ENCODE data around the gene C9orf153.
"Not testable (repeated sequence)": the region's sequence is repeated elsewhere in the genome, so short reads cannot be mapped to it uniquely, and the experiment has no call there.

C9orf153 gene

DNA sequence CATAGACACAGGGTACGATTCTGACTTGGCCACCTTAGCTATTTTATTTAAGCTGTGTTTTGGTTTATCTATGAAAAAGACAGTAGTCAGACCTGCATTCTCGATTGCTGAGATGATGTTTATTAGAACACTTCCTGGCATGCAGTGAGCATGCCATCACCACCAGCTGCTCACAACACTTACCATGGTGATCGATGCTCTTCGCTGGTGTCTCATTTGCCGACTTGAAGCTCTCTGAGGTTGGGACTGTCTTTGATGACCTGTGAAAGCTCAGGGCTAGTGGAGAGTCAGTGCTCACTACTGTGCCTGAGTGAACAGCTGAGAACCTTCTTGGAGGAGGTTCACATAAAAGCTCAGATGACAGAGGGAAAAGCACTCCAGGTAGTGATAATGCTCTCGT lies 4.4 kb upstream of the C9orf153 start:
- no peak for DNase-seq (ENCODE audit: low read depth, low spot score)

GRCh38 chr9:86262492-86262891 lies 3.0 kb upstream of the C9orf153 start:
- DNase-seq (ENCODE audit: low read depth, low spot score), result no peak

DNA sequence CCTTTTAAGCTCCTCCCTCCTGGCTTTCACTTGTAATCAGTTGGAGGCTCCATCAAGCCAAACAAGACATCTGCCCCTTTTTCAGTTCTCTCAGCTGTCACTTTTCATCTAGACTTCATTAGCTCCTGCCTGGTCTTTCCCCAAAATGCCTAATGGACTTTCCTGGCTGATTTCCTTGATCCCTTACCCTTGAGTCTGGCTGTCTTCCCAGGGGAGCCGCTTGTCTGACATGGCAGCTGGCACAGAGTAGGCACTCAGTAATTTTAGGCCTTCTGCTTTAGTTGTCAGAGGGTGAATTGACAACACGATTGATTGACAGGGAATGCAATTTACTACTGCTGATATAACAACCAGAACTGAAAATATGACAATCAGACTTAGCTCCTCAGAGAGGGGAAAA lies 2.1 kb downstream of the C9orf153 start:
- no peak for DNase-seq (ENCODE audit: low read depth, low spot score)

- DNase-seq (ENCODE audit: low read depth, low spot score), result no peak
Measured at GRCh38 chr9:86256653-86257052, 2.8 kb downstream of the C9orf153 start.

DNA sequence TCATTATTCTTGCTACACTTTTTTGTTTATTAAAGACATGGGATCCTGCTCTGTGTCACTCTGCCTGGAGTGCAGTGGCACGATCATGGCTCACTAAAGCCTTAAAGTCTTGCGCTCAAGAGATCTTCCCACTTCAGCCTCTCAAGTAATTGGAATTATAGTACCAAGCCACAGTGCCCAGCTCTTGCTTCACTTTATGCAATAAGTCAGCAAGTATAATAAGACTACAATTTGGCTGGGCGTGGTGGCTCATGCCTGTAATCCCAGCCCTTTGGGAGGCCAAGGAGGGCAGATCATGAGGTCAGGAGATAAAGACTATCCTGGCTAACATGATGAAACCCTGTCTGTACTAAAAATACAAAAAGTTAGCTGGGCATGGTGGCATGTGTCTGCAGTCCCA lies 5.9 kb downstream of the C9orf153 start:
- no peak for DNase-seq (ENCODE audit: low read depth, low spot score)

DNA sequence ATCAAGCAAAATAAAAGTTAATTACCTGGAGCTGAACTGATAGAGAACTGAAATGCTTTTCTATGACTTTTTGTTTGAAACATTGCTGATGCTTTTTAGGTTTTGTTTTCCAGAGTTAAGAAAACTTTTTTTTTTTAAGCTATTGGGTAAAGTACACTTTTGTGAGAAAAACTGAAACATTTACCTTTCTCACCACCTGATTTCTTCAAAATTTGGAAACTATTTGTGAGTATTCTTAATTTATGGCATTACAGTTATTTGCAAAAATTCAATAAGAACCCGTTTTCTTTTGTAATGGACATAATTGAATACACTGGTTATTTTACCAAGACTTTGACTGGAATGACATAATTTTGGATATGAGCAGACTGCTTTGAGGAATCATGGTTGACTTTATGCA lies 6.6 kb downstream of the C9orf153 start:
- no peak for DNase-seq (ENCODE audit: low read depth, low spot score)

GRCh38 chr9:86250123-86250522 lies 9.3 kb downstream of the C9orf153 start:
- no peak for DNase-seq (ENCODE audit: low read depth, low spot score)

DNA sequence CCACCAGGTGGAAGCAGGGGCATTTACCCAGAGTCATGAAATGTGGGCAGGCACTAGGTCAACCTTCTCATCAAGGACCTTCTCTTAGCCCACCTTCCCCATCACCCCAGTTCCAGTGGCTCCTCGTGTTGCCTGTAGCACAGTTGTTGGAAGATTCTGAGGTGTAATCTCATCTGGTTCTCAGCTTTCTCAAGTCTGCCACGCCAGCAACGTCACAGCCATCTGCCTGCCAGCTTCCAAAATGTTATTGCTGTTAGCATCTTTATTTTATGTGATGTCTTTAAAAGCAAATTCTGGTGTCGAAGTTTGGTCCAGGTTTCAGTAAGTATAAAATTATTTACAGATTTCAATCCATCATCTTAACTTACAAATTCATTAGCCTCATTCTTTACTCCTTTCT lies 10.7 kb downstream of the C9orf153 start:
- no peak for DNase-seq (ENCODE audit: low read depth, low spot score)

GRCh38 chr9:86246752-86247161 lies 12.7 kb downstream of the C9orf153 start:
- DNase-seq (ENCODE audit: low read depth, low spot score), result peak; percentile 27

DNA sequence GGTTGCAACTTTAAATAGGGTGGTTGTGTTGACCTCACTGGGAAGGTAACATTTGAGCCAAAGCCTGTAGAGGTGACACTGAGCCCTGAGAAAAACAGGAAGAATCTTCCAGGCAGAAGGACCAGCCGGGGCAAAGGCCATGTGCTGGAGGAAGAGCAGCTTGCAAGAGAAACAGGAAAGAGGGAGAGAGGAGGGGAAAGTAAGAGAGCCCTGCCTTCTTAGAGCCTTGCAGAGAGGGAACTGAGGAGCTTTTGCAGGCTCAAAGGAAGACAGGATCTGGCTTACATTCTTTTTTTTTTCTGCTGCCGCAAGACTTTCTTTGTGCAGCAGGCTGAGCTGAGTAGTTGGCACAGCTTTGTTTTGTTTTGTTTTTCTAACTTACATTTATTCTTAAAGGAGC lies 17.4 kb downstream of the C9orf153 start:
- DNase-seq (ENCODE audit: low read depth, low spot score), result no peak

DNA sequence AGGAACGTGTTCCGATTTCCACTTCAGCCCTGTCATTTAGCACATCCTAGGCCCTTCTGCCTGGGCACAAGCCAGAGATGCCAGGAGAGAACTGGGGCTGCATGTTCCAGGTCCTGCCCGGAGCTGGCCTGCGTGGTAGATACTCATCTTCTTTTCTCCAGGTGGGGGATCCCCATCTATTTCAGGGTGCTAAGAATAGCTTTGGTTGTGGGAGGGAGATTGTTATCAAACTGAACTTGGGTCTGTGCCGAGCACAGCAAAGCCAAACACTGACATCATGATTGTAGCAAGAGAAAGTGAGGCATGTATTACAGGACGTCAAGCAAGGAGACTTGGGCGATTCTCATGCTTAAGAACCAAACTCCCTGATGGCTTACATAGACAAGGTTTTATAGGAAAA lies 18.2 kb downstream of the C9orf153 start:
- DNase-seq (ENCODE audit: low read depth, low spot score), result no peak

DNA sequence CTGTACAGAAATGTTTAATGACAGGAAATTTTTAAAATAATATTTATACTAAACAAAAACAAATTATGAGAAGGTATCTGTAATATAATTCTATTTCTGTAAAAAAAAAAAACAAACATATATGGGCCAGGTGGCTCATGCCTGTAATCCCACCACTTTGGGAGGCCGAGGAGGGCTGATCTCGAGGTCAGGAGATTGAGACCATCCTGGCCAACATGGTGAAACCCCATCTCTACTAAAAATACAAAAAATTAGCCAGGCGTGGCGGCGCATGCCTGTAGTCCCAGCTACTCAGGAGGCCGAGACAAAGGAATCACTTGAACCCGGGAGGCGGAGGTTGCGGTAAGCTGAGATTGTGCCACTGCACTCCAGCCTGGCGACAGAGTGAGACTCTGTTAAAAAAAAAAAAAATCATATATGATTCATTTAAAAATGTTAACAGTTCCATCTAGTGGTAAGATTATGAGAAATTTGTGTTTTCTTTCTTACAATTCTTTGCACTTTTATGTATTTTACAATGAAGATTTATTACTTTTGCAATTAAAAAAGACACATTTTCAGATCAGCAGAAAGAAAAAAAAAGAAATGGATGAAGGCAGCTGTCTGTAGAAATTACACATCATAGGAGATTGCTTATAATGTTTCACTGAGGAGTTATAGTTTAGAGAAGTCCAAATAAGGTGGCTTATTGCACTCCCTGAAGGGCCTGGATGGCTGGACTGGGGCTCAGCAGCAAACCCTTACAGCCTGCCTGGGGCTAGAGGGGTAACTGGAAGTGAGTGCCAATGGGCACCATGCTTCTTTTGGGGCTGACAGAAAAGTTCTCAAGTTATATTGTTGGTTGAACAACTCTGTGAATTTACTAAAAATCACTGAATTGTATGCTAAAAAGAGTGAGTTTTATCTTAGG lies 20.3 kb downstream of the C9orf153 start:
- DNase-seq (ENCODE audit: low read depth, low spot score), result no peak

DNA sequence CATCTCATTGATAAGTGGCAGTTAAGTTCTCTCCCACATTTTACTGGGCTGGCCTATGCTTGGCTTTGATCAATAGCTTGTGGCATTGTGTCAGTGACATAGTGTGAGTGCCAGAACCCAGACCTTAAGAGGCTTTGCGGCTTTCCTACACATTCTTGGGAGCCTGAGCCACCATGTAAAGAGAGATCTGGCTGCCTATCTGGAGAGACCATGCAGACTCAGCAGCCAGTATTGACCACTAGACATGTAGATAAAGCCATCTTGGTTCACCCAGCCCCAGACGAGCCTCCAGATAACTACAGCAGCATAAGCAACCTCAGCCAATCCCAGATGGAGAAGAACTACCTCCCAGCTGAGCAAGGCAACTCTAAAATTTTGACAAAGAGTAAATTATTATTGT lies 28.6 kb downstream of the C9orf153 start:
- no peak for DNase-seq (ENCODE audit: low read depth, low spot score)

DNA sequence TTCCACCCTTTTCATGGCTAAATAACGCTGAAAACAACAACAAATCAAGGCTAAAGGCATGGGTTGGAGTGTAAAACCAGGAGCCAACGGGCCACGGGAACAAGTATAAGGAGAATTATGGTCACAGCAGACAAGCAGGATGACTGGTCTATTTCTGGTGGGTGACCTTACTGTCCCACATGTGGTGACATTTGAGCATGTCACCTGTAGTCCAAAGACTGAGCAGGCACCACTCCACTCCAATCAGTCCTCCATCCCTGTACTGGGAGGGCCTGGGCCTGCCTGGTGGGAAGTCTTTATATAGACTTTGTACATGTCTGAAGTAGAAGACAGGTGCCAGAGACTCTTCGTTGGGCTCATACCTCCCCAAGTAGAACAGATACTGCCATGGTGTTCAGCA lies 36.8 kb downstream of the C9orf153 start:
- no peak for DNase-seq (ENCODE audit: low read depth, low spot score)

DNA sequence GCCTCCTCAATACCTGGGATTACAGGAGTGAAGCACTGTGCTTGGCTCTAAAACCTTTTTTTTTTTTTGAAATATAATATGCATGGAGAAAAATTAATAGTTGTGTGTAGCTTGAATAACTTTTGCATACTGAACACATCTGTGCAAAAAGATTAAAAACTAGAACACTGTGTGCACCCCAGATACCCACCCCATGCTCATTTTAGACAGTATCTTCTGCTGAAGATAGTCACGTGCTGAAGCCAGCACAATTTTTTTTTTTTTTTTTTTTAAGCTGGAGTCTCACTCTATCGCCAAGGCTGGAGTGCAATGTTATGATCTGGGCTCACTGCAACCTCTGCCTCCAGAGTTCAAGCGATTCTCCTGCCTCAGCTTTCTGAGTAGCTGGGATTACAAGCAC lies 39.9 kb downstream of the C9orf153 start:
- no peak for DNase-seq (ENCODE audit: low read depth, low spot score)

GRCh38 chr9:86217076-86217755 lies 42.2 kb downstream of the C9orf153 start:
- DNase-seq (ENCODE audit: low read depth, low spot score), result no peak

DNA sequence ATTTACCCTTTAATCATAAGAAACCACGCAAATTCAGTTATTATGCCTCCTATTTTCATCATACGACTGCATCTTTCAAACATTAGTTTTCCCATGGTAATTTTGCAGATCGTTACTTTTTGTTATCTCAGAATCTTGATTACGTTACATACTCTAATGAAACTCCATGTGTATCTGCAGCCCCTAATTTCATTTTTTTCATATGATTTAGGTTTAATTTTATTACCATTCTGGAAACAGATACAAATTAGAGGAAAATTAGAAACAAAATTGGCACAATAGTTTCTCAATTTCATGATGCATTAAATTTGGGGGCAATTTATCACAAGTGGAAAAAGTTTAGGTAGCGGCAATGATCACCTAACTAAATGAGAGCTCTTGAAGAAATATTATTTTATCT lies 52.3 kb downstream of the C9orf153 start:
- no peak for DNase-seq (ENCODE audit: low read depth, low spot score)

DNA sequence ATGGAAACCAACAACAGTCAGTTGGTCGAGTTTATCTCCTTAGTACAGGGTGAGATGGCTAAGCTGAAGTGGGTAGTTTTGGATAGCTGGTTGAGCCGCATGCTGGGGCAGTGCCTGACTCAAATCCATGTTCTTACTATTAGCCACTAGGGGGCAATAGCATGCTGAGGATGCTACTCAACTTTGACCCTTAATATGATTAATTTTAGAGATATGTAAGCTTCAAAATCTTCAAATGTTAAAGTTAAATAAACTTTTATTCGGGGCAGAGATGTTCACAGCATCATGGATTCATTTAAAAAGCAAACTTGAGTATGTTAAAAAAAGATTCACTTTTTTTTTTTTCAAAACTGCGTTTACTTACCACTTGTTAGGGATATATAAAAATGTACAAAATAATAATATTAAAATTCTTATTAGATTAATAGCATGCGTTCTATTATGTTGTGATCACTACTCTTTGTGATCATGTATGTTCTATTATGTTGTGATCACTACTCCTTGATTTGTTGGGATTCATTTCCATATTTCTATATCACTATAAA lies 57.0 kb downstream of the C9orf153 start:
- no peak for DNase-seq (ENCODE audit: low read depth, low spot score)

DNA sequence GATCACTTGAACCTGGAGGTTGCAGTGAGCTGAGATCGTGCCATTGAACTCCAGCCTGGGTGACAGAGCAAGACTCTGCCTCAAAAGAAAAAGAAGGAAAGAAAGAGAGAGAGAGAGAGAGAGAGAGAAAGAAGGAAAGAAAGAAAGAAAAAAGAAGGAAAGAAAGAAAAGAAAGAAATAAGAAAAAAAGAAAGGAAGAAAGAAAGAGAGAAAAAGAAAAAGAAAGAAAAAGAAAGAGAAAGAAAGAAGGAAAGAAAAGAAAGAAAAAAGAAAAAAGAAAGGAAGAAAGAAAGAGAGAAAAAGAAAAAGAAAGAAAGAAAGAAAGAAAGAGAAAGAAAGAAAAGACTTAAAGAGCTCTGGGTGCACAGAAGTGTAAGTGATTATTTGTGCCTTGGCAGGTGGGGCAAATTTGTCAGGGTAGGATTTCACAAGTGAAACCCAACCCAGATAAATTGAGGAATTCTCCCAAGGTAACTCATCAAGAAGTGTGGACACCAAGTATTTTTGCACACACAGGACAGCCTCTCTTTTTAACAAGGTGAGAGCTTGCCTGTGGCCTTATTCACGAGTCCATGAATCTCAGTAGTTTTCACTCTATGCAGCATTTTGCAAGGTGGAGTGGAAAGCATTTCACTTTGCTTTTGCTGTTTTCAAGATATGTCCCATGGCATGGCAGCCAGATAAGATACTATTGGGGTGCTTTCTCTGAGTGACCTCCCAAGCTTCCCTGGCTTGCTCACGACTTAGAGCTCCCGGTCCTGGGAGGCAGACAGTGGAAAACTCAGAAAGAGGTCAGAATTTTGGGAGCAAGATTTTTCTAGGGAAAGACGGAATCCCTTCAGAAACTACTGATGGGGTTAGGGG lies 57.8 kb downstream of the C9orf153 start:
- DNase-seq (ENCODE audit: low read depth, low spot score), result no peak

DNA sequence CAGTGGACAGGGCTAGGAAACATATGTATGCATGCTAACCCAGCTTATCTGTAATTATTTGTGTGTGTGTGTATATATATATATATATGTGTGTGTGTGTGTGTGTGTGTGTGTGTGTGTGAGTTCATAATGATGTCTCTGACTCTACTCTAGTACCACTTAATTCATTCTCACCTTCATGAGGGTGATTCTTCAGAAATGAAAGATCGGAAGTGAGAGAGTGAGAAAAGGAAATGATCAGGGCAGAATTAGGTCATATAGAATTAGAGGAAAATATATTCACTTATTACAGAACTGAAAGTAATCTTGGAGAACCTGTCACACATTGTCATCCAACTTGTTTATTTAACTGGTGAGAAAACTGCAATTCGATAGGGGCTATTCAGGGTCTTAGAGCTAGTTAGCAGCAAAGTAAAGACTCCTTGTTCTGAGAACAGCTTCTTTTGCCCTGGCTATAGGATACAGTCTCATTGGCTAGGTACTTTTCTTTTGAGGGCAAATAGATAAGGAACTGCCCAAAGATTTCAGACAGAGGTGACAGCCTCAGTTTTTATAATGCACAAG lies 58.8 kb downstream of the C9orf153 start:
- no peak for DNase-seq (ENCODE audit: low read depth, low spot score)

- no peak for DNase-seq (ENCODE audit: low read depth, low spot score)
Measured at GRCh38 chr9:86193088-86193487, 66.4 kb downstream of the C9orf153 start.

- not testable (repeated sequence) for DNase-seq (ENCODE audit: low read depth, low spot score)
Measured at GRCh38 chr9:86190700-86191099, 68.8 kb downstream of the C9orf153 start.
